NB4 (cell line): ENCODE measurements around the gene RRP8.

Experiments
- DNase-seq: peaks from one replicate; pipeline ENCODE4 v3.0.0; 2010; ENCODE audit warnings: low read depth
- H3K4me3 ChIP-seq: one replicate; pipeline ENCODE4 v1.5.1; 2011; ENCODE audit warnings: mild to moderate bottlenecking, low read depth, low read length, moderate library complexity
- MYC ChIP-seq: IDR thresholded peaks from 2 replicates; pipeline ENCODE4 v1.6.1; 2011; ENCODE audit warnings: low read depth, low read length
- POLR2A ChIP-seq: IDR thresholded peaks from 2 replicates; pipeline ENCODE4 v1.6.1; 2011; ENCODE audit warnings: mild to moderate bottlenecking; ENCODE audit not compliant: insufficient read length; ENCODE audit errors: extremely low read depth
- TF ChIP-seq, protein P1 (sequence below): IDR thresholded peaks from 2 replicates; pipeline ENCODE4 v1.6.1; 2011; ENCODE audit warnings: low read depth, low read length
- TF ChIP-seq, protein P2 (sequence below): IDR thresholded peaks from one replicate; pipeline ENCODE4 v1.5.1; 2012; ENCODE audit warnings: low read depth, low read length

RRP8 gene

DNA sequence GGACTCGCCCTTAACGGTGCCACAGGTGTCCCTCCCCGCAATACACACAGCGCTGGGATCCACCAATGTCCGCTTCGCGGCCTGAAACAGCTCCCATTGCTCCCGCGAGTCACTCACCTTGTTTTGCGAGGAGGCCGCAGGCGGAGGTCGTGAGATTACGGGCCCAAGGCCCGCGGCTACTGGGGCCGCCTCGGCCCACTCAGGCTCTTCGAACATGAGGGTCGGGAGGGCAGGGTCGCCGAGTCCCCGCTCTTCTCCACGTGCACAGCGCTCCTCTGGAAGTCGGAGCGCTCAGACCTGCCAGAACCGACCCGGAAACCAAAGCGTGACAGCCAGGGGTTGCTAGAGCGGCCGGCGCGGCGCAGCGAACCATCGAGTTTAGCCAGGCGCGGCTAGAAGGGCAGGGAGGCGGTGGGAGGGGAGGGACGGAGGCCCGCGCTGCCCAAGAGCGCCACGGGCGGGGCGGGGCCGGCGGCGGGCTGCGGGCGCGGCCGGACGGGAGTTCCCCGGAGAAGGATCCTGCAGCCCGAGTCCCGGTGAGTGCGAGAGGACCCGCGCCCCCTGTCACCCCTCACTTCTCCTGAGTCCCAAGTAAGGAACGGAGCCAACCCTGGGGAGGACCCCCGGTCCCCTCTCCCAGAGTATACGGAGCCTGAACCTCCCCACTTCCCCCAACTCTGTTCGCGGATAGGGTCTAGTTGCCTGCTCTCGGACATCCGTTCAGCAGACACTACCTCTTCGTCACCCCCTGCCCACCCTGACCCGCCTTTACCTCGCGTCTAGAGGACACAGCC is at the start of gene RRP8, which contains the start of gene ILK:
Gene RRP8 (minus strand): TSS at position 330 of the 794 bp plus-strand sequence. CDS start 114 bp downstream, at position 216.
Gene ILK (plus strand): TSS at position 488 of the 794 bp plus-strand sequence. CDS start 498 bp downstream, outside the sequence.
- DNase-seq: peak; percentile 94
- H3K4me3 ChIP-seq: peak within 1 kb of the TSS; percentile 100
- peak; percentile 76 for TF ChIP-seq POLR2A
- TF ChIP-seq, protein P1, sequence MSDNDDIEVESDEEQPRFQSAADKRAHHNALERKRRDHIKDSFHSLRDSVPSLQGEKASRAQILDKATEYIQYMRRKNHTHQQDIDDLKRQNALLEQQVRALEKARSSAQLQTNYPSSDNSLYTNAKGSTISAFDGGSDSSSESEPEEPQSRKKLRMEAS: peak; percentile 71
- TF ChIP-seq, protein P2, sequence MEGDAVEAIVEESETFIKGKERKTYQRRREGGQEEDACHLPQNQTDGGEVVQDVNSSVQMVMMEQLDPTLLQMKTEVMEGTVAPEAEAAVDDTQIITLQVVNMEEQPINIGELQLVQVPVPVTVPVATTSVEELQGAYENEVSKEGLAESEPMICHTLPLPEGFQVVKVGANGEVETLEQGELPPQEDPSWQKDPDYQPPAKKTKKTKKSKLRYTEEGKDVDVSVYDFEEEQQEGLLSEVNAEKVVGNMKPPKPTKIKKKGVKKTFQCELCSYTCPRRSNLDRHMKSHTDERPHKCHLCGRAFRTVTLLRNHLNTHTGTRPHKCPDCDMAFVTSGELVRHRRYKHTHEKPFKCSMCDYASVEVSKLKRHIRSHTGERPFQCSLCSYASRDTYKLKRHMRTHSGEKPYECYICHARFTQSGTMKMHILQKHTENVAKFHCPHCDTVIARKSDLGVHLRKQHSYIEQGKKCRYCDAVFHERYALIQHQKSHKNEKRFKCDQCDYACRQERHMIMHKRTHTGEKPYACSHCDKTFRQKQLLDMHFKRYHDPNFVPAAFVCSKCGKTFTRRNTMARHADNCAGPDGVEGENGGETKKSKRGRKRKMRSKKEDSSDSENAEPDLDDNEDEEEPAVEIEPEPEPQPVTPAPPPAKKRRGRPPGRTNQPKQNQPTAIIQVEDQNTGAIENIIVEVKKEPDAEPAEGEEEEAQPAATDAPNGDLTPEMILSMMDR: no peak
- TF ChIP-seq MYC: peak; percentile 72

DNA sequence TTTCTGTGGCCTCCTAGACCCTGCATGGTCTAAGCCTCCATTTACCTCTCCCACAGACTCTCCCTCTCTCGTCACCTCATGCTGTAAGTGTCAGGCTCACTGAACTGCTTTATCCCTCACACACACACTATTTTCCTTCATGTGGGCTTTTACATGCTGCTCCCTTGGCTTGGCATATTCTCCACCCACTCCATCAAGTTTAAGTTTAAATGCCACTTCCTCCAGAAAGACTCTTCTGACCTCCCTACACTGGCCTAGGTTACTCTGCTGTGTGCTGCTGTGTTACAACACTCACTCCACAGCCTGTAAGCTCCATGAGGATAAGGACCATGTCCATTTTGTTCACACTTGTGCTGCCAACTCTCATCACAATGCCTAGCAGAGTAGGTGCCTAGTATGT is 49.7 kb upstream of the RRP8 start:
- TF ChIP-seq, protein P1: no peak
- TF ChIP-seq, protein P2: no peak
- TF ChIP-seq POLR2A (no peak), MYC (no peak)
- peak; percentile 30 for DNase-seq
- no peak overlapping the region for H3K4me3 ChIP-seq

DNA sequence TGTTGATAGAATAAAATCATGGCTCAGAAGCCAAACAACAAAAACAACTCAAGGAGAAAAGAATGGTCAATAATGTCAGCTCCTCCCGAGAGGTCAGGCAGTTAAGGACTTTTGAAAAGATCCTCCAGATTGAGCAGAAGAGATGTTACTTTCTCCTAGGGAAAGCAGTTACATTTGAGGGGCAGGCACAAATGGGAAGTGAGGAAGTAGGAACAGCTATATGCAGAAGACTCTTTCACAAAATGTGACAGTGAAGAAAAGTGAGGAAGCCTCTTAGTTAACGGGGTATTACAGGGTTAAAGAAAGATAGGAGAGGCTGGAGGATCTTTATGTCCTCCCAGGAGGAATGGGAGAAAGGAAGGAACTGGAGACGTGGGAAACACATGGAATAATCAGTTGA is 48.8 kb upstream of the RRP8 start:
- no peak for DNase-seq
- no peak overlapping the region for H3K4me3 ChIP-seq
- TF ChIP-seq, protein P1: no peak
- no peak for TF ChIP-seq POLR2A
- TF ChIP-seq MYC: no peak
- TF ChIP-seq, protein P2: no peak

DNA sequence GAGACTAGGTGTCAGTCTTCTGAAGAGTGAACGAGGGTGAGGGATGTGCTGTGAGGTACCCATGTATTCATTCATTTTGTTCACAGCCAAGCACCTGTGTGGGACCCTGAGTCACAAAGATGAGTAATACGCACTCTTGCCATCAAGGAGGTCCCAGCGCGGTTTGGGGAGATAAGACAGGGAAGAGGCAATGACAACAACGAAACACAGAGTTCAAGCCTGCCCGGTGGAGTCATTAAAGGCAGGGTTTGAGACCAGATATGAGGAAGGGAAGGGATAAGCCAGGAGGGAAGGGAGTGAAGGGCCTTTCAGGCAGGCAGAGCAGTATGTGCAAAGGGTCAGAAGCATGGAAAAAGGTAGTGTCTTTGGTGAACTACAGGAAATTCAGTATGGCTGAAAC is 47.6 kb upstream of the RRP8 start:
- DNase-seq: no peak
- H3K4me3 ChIP-seq: no peak overlapping the region
- TF ChIP-seq, protein P2: no peak
- TF ChIP-seq MYC: no peak
- no peak for TF ChIP-seq POLR2A
- TF ChIP-seq, protein P1: no peak

DNA sequence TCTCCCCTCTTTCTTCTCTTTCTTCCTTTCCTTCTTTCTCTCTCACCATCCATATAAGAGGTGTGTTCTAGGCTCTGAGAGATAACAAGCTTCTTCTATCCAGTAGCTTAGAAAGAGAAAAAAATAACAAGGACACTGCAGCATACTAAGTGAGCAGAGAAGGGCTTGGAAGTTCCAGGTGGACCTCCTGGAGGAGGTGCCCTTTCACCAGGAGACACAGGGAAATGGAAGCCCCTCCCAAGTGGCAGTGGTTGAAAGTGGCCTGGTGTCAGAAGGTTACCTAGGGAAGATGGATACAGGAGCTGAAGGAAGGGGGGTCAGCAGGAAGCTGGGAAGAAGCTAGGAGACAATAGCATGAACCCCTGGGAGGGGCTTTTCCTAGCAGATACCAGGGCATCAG is 46.7 kb upstream of the RRP8 start:
- no peak overlapping the region for H3K4me3 ChIP-seq
- TF ChIP-seq MYC (no peak), POLR2A (no peak)
- TF ChIP-seq, protein P1: no peak
- TF ChIP-seq, protein P2: no peak
- DNase-seq: no peak
